NCI-H446 treated with DMSO at 0.1 percent for 48 hours (cell line): ENCODE results near the gene C3AR1.
"Not testable (repeated sequence)": the region's sequence is repeated elsewhere in the genome, so short reads cannot be mapped to it uniquely, and the experiment has no call there.

ENCODE experiments used
- DNase-seq: peaks from one replicate; lab custom pipeline; 2025; lab: John Stamatoyannopoulos, UW

The C3AR1 gene

GRCh38 chr12:8028267-8028666, 37.9 kb downstream of the C3AR1 start:
- DNase-seq: no peak

GRCh38 chr12:8027856-8028255, 38.3 kb downstream of the C3AR1 start:
- no peak for DNase-seq

- DNase-seq: peak; percentile 95
These were observed 39.8 kb downstream of the C3AR1 start for GRCh38 chr12:8026291-8026900.

- no peak for DNase-seq
These were observed 47.2 kb downstream of the C3AR1 start for GRCh38 chr12:8018666-8019581.

GRCh38 chr12:8018213-8018612, 47.9 kb downstream of the C3AR1 start:
- DNase-seq: not testable (repeated sequence)

- no peak for DNase-seq
These were observed 51.3 kb downstream of the C3AR1 start for GRCh38 chr12:8014836-8015235.

GRCh38 chr12:8012651-8013309, 53.4 kb downstream of the C3AR1 start:
- DNase-seq: no peak

- no peak for DNase-seq
These were observed 54.8 kb downstream of the C3AR1 start for GRCh38 chr12:8011331-8011730.
